COR-L47 (cell line): Measurements from ENCODE around the gene APH1A.
"Not testable (repeated sequence)": the region's sequence is repeated elsewhere in the genome, so short reads cannot be mapped to it uniquely, and the experiment has no call there.

Experiments
- DNase-seq: peaks from one replicate; lab custom pipeline; 2025; lab: John Stamatoyannopoulos, UW

Gene APH1A

GRCh38 chr1:150268705-150269403, at the start of gene APH1A:
TSS of gene APH1A (minus strand) at chr1:150269016. CDS start at chr1:150268810, 206 bp downstream.
- DNase-seq, result peak; percentile 95

DNA sequence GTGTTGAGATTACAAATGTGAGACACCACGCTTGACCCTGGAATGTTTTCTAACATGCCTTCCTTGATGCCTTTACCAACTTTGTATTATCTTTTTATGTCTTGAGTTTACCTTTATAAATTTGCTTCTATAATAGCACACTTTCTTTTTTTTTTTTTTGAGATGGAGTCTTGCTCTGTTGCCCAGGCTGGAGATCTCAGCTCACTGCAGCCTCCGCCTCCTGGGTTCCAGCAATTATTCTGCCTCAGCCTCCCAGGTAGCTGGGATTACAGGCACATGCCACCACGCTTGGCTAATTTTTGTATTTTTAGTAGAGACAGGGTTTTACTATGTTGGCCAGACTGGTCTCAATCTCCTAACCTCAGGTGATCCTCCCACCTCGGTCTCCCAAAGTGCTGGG, 45.9 kb upstream of the APH1A start:
- not testable (repeated sequence) for DNase-seq

DNA sequence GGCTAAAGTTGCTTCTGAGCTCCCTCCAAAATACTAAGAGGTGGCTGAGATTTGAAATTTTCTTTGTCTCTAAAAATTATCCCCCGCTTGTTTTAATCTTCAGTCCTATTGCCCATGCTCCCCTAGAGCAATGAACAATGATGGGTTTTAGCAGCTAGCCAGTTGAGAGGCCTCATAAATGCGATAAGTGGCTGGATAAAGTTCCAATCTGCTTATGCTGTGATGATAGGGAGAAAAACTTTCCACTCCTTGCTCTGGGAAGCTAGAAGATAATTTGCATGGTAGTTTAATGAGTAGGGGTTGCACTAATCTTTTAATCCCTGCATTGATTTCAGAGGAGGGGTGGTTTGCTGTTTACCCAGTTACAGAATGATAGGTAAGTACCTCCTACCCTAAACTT, 42.9 kb upstream of the APH1A start:
- no peak for DNase-seq

- peak; percentile 65 for DNase-seq
Observed at GRCh38 chr1:150309758-150310508, 41.1 kb upstream of the APH1A start.

GRCh38 chr1:150308585-150308984, 39.8 kb upstream of the APH1A start:
- DNase-seq, result not testable (repeated sequence)

- no peak for DNase-seq
Observed at GRCh38 chr1:150302902-150303301, 34.1 kb upstream of the APH1A start.

GRCh38 chr1:150302338-150302737, 33.5 kb upstream of the APH1A start:
- no peak for DNase-seq

- no peak for DNase-seq
Observed at GRCh38 chr1:150299716-150300115, 30.9 kb upstream of the APH1A start.

- no peak for DNase-seq
Observed at GRCh38 chr1:150295476-150295875, 26.7 kb upstream of the APH1A start.

DNA sequence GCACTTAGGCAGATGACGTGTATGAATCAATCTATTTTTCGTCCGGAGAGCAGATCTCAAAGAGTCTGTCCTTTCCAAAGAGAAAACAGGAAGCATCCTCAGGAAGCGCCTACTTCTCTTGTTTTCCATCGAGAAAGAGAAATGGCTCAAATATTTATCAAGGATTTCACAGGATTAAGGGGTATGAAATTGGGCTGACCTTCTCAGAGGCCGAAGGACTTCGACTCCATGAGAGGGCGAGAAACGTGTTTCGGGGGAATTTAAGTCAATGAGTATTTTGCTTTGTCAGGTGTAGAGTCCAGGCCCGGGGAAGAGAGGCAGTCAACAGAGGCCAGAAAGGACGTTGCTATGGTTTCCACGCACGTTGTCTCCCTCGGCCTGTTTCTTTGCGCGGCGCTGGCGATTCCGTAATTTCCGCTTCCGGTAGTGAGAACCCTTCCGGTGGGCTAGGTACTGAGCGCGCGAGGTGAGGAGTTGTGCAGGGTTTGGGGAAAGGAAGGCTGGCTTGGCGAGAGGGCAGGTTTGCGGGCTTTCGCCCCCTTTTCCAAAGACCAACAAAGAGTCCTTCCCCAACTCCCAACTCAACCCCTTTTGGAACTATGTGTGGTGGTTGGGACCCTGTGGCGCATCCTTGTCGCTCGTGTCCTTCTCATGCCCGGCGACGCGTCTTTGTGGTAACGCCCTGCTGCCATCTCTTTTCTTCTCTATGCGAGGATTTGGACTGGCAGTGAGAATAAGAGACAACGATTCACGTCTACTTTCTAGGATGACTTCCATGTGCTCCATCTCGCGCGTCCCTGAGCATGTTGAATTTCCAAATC, 24.8 kb upstream of the APH1A start, which contains the start of gene MRPS21:
MRPS21 (plus strand) TSS at position 429 of the 821 bp plus-strand sequence. CDS start 506 bp downstream, outside the sequence.
- DNase-seq, result peak; percentile 88

DNA sequence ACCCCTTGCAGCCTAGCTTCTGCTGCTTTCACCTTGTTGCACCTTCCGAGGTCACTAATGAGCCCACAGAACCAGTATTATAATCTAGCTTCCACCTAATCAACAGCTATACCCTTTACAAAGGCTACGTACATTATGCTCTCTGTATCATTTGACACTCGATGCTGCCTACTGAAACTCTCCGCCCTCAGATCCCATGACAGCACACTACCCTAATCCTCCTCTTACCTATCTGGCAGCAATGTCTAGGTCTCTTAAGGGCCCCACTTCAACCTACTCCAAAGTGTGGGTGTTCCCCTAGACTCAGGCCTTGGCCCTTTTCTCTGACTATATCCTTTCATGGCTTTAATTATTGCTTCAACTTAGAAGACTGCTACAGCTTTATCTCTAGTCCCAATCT, 20.0 kb upstream of the APH1A start:
- DNase-seq, result no peak

- DNase-seq, result no peak
Observed at GRCh38 chr1:150288382-150288781, 19.6 kb upstream of the APH1A start.

DNA sequence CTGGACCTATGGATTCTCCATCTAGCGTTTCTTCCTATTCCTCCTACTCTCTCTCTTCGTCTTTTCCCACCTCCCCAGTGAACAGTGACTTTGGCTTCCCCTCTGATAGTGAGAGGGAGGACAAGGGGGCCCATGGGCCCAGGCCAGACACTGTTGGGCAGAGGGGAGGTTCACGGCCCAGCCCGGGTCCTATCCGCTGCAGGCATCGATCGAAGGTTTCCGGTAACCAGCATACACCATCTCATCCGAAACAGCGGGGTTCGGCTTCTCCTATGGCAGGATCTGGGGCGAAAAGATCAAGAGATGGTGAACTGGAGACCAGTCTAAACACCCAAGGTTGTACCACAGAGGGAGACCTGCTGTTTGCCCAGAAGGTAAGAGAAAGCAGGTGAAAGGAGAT, 14.4 kb upstream of the APH1A start:
- DNase-seq, result no peak

DNA sequence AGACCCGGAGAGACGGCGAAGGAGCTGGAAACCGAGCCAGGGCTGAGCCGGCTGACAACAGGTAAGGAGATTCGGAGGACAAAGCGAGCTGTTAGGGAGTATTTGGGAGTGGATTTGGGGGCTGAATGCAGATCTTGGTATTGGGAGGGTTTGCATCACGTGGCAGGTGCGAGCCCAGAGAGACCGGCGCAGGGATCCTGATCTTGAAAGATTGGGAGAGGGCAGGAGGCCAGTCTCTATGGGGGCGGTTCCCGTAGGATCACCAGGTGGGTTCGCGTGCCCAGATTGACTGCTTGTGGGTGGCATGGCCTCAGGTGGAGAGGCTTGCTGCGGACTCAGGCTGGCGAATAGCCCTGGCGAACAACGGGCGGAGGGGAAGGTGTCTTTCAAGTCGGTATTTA, 13.7 kb upstream of the APH1A start:
- DNase-seq, result peak; percentile 61

- DNase-seq, result peak; percentile 99
Observed at GRCh38 chr1:150281758-150282557, 13.1 kb upstream of the APH1A start, which contains the start of gene CIART. TSS of gene CIART (plus strand) at chr1:150282554. CDS start at chr1:150283268, 714 bp downstream.

- DNase-seq, result peak; percentile 67
Observed at GRCh38 chr1:150281221-150281757, 12.5 kb upstream of the APH1A start.

GRCh38 chr1:150280138-150280707, 11.4 kb upstream of the APH1A start:
- no peak for DNase-seq

GRCh38 chr1:150273311-150273710, 4.5 kb upstream of the APH1A start:
- DNase-seq, result no peak

DNA sequence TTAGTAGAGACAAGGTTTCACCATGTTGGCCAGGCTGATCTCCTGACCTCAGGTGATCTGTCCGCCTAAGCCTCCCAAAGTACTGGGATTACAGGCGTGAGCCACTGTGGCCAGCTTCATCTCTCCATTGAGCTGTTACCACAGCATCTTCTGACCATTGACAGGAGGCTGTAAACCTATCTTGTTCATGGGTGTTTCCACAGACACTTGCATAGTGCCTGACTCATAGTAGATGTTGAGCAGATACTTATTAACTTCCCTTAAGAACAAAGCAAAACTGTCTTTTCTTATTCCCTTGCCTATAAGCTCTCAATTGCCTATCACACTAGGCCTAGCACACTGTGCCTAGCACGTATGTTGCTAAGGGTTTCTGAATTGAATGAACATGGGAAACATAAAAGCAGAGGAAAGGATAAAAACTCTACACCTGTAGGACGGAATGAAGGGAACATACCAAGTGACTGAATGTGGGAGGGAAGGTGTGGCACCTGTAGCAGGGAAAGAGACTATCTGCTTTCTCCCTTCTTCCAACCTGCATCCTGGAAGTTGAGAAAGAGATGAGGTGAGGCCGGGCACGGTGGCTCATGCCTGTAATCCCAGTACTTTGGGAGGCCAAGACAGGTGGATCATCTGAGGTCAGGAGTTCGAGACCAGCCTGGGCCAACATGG, 2.6 kb upstream of the APH1A start:
- no peak for DNase-seq

- DNase-seq, result no peak
Observed at GRCh38 chr1:150269451-150269850, 635 bp upstream of the APH1A start.
